WTC11 (cell line): ENCODE results near the gene CENPK. TPM values are rescaled to one million over a fixed set of nuclear protein-coding genes. Genes with fewer than 3 reads are reported as not detected.

ENCODE experiments used
- total RNA-seq: library from RNA; stranded (reverse); gene quantifications from 3 replicates; pipeline ENCODE4 v1.2.3, GENCODE V29; 2021

CENPK gene
- total RNA-seq, 1 experiment from 2014 or later: 37.5 TPM

Other genes with a start within 250 kb of the CENPK start
- gene ADAMTS6, start 81.2 kb downstream of the CENPK start, total RNA-seq: 2.6 to 3.5 TPM (median 2.8 TPM) in 3 replicates
- 34.7 to 36.4 TPM (median 35.7 TPM) in 3 replicates for gene PPWD1, start 128 bp upstream of the CENPK start, total RNA-seq
- gene TRIM23, start 61.2 kb upstream of the CENPK start, total RNA-seq: 11.2 to 13.0 TPM (median 11.8 TPM) in 3 replicates
- gene SHLD3, start 61.9 kb upstream of the CENPK start, total RNA-seq: 1.9 to 3.3 TPM (median 2.5 TPM) in 3 replicates
- gene TRAPPC13, start 61.9 kb upstream of the CENPK start, total RNA-seq: 16.3 to 18.8 TPM (median 17.0 TPM) in 3 replicates
- gene SGTB, start 158.9 kb upstream of the CENPK start, total RNA-seq: 11.8 to 13.5 TPM (median 12.7 TPM) in 3 replicates
- gene NLN, start 159.0 kb upstream of the CENPK start, total RNA-seq: 140 to 163 TPM (median 141 TPM) in 3 replicates